ENCODE results near the gene GINS2. TPM values are rescaled to one million over a fixed set of nuclear protein-coding genes. Genes with fewer than 3 reads are reported as not detected.
A peak's percentile ranks its signal among the peaks of the same experiment; 100 is the strongest.

The GINS2 gene
- total RNA-seq, 1 donor from 2014 or later, result 0.25 TPM

DNA sequence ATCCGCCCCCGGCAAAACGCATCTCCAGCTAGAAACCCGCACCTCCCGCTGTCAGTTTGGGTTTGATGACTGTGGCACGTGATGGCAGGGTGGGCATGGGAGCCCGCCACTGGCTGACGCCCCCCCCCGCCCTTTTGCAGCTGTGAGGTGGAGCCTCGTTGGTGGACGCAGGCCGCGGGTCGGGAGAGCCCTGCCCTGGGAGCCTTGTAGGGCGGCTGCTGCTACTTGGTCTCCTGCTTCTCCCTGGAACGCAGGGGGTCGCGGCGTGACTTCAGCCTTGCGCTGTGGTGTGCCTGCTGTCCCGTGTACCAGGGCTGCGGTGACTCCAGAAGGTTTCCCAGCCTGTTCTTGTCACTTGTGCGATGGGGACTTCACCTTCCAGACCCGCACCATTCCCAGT lies 47.4 kb downstream of the GINS2 start:
- Histone ChIP-seq H3K36me3 (no peaks in the 10 kb centered on the region), H3K9me3 (no peaks in the 10 kb centered on the region), H3K4me3 (no peak overlapping the region), H3K27ac (no peak overlapping the region), H3K4me1 (peaks cover 40% of the 10 kb centered on the region), H3K27me3 (no peaks in the 10 kb centered on the region)
- DNase-seq (ENCODE audit: extremely low spot score in 2 of 2), result no peak
- TF ChIP-seq POLR2A (IDR thresholded peaks at IDR 0.05) (no peak), POLR2AphosphoS5 (IDR thresholded peaks at IDR 0.05; ENCODE audit: insufficient read depth in 1 of 2, low read depth in 1 of 2) (no peak)
- TF ChIP-seq, protein P1, sequence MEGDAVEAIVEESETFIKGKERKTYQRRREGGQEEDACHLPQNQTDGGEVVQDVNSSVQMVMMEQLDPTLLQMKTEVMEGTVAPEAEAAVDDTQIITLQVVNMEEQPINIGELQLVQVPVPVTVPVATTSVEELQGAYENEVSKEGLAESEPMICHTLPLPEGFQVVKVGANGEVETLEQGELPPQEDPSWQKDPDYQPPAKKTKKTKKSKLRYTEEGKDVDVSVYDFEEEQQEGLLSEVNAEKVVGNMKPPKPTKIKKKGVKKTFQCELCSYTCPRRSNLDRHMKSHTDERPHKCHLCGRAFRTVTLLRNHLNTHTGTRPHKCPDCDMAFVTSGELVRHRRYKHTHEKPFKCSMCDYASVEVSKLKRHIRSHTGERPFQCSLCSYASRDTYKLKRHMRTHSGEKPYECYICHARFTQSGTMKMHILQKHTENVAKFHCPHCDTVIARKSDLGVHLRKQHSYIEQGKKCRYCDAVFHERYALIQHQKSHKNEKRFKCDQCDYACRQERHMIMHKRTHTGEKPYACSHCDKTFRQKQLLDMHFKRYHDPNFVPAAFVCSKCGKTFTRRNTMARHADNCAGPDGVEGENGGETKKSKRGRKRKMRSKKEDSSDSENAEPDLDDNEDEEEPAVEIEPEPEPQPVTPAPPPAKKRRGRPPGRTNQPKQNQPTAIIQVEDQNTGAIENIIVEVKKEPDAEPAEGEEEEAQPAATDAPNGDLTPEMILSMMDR (IDR thresholded peaks at IDR 0.05), result no peak
- intact Hi-C loops (cut with DNase I), result no loop called here

DNA sequence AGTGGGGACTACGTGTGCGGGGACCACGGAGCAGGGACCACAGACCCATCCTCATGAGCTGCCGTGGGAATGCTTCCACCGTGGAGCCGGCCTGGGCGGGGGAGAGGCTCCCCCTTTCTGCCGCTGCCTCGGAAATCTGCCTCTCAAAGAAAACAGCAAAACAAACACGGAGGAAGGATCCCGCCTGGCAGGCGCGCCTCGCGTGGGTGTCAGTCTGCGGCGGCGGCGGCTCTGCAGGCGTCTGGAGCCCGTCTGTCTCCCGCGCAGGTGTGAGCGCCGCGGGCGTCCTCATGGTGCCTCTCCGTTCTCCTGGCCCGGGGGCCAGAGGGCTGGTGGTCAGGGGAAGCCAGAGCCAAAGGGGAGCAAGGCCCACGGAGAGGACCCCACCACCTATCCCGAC lies 48.2 kb downstream of the GINS2 start:
- Histone ChIP-seq H3K9me3 (no peaks in the 10 kb centered on the region), H3K27me3 (no peaks in the 10 kb centered on the region), H3K36me3 (no peaks in the 10 kb centered on the region), H3K4me3 (no peak overlapping the region), H3K27ac (no peak overlapping the region), H3K4me1 (peaks cover 44% of the 10 kb centered on the region)
- intact Hi-C loops (cut with DNase I), result no loop called here
- DNase-seq (ENCODE audit: extremely low spot score in 2 of 2), result no peak
- TF ChIP-seq, protein P1 (IDR thresholded peaks at IDR 0.05), result no peak
- TF ChIP-seq POLR2A (IDR thresholded peaks at IDR 0.05) (no peak), POLR2AphosphoS5 (IDR thresholded peaks at IDR 0.05; ENCODE audit: insufficient read depth in 1 of 2, low read depth in 1 of 2) (no peak)

DNA sequence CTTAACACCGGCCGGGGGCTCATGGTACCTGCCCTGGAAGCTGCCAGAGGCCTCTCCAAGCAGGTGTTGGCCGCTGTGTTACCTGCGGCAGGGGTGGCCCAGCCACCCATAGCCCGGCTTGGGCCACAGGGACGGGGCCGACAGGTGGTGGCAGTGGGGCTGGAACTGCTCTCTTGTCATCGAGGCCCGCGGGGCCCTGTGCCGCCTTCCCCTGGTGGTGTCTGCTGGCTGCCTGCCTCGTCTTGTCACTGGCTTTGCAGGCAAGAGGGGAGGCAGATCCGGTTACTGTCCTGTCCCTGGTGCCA lies 48.5 kb downstream of the GINS2 start:
- Histone ChIP-seq H3K4me1 (peaks cover 44% of the 10 kb centered on the region), H3K36me3 (no peaks in the 10 kb centered on the region), H3K9me3 (no peaks in the 10 kb centered on the region), H3K4me3 (no peak overlapping the region), H3K27ac (no peak overlapping the region), H3K27me3 (no peaks in the 10 kb centered on the region)
- intact Hi-C loops (cut with DNase I), result no loop called here
- no peak for DNase-seq (ENCODE audit: extremely low spot score in 2 of 2)
- no peak for TF ChIP-seq POLR2A (IDR thresholded peaks at IDR 0.05)
- TF ChIP-seq, protein P1 (IDR thresholded peaks at IDR 0.05), result no peak

DNA sequence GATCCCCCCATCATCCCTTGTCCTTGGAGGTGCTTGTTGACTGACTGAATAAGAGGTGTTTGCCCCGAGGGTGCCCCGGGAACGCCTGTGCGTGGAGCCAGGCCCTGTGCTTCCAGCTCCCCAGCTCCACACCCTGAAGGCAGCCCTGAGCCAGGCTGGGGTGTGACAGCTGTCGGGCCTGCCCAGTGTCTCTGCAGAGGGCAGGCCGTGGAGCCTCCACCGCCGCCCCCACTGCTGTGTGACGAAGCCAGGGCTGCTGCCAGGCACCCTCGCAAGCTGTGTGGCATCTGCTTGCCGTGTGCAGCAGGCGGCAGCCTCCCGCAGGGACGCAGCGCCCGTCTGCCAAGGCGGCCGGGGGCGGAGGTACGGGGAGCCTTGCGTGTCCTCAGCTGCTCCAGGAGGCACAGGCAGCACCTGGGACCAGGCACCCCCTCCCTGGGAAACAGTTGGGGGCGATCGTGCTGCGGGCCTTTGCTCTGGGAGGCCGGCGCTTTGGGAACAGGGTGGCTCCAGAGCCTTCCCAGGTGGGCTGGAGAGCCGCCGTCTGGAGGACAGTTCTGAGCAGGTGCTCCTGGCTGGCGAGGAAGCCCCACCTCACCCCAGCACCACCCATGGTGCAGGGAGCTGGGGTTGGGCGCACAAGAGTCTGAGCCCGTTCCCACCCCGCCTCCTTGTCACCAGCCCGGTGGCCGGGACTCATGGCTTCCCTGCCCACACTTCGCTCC lies 49.1 kb downstream of the GINS2 start:
- intact Hi-C loops (cut with DNase I), result no loop called here
- Histone ChIP-seq H3K27ac (no peak overlapping the region), H3K9me3 (no peaks in the 10 kb centered on the region), H3K4me3 (no peak overlapping the region), H3K4me1 (peaks cover 44% of the 10 kb centered on the region), H3K36me3 (no peaks in the 10 kb centered on the region), H3K27me3 (no peaks in the 10 kb centered on the region)
- TF ChIP-seq POLR2AphosphoS5 (IDR thresholded peaks at IDR 0.05; ENCODE audit: insufficient read depth in 1 of 2, low read depth in 1 of 2) (peak in 1 of 2 donors; percentile 24), POLR2A (IDR thresholded peaks at IDR 0.05) (no peak)
- TF ChIP-seq, protein P1 (IDR thresholded peaks at IDR 0.05), result no peak
- DNase-seq (ENCODE audit: extremely low spot score in 2 of 2), result no peak

DNA sequence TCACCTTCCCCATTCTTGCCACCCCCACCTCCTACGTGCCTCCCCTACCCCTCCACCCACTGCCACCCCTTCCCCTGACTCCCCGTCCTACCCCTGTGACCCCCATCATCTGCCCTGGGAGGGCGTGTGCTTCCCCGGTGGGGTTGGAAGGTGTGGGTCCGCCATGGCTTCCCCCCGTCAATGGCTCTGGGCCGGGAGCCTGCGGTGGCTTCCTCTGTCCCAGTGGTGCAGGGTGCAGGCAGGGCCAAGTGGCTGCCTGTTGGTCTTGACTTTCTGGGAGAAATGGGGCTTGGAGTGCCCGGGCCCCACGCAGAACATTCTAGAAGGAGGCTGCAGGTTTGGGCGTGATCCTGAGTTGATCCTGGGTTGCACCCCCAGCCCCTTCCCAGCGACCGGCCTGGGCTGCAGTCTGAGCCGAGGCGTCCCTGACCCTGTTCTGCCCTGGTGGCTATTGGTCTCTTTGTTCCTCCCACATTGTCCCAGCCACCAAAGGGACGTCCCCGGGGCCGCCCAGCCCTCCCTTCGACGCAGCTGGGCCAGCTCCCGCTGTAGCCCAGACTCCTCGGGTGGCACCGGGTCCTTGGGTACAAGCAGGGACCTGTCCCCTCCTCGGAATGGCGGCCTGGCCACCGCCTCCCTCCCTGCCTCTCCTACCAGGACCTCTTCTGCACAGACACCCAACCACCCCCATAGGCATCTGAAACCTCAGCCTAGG lies 49.9 kb downstream of the GINS2 start:
- Histone ChIP-seq H3K36me3 (no peaks in the 10 kb centered on the region), H3K9me3 (no peaks in the 10 kb centered on the region), H3K27ac (no peak overlapping the region), H3K27me3 (no peaks in the 10 kb centered on the region), H3K4me3 (no peak overlapping the region), H3K4me1 (peaks cover 44% of the 10 kb centered on the region)
- intact Hi-C loops (cut with DNase I), result no loop called here
- no peak for DNase-seq (ENCODE audit: extremely low spot score in 2 of 2)
- TF ChIP-seq POLR2AphosphoS5 (IDR thresholded peaks at IDR 0.05; ENCODE audit: insufficient read depth in 1 of 2, low read depth in 1 of 2), result no peak
- TF ChIP-seq, protein P1 (IDR thresholded peaks at IDR 0.05), result no peak
- no peak for TF ChIP-seq POLR2A (IDR thresholded peaks at IDR 0.05)

Measured in vagina (tissue), 2 donors.